Mesodermal cell (in vitro differentiated cells): ENCODE data around the gene TESK2.

Source experiments
- H3K27ac ChIP-seq: 2 replicates; pipeline ENCODE4 v1.7.0; 2013; ENCODE audit warnings: mild to moderate bottlenecking, low read depth, low read length, moderate library complexity; ENCODE audit not compliant: severe bottlenecking
- H3K36me3 ChIP-seq: 2 replicates; pipeline ENCODE4 v1.7.1; 2013; ENCODE audit warnings: mild to moderate bottlenecking, low read length, moderate library complexity; ENCODE audit not compliant: control insufficient read depth, insufficient read depth
- H3K4me1 ChIP-seq: one replicate; pipeline ENCODE4 v1.7.1; 2013; ENCODE audit warnings: mild to moderate bottlenecking, low read length; ENCODE audit not compliant: insufficient read depth, control insufficient read depth, poor library complexity, severe bottlenecking
- H3K4me3 ChIP-seq: 2 replicates; pipeline ENCODE4 v1.7.0; 2013; ENCODE audit warnings: low read length, control low read depth, mild to moderate bottlenecking; ENCODE audit not compliant: insufficient read depth, poor library complexity, severe bottlenecking; ENCODE audit errors: extremely low read depth
- H3K9me3 ChIP-seq: 2 replicates; pipeline ENCODE4 v1.7.1; 2013; ENCODE audit warnings: mild to moderate bottlenecking, low read length, moderate library complexity; ENCODE audit not compliant: control insufficient read depth
- WGBS, 2 experiments: methylation state at CpG; one replicate each; pipeline ENCODE4 v1.1.5; 2013; ENCODE audit warnings: missing lambda C conversion rate in 2 of 2; ENCODE audit not compliant: insufficient coverage in 2 of 2; 5-methylcytosine and 5-hydroxymethylcytosine counted together

TESK2 gene

DNA sequence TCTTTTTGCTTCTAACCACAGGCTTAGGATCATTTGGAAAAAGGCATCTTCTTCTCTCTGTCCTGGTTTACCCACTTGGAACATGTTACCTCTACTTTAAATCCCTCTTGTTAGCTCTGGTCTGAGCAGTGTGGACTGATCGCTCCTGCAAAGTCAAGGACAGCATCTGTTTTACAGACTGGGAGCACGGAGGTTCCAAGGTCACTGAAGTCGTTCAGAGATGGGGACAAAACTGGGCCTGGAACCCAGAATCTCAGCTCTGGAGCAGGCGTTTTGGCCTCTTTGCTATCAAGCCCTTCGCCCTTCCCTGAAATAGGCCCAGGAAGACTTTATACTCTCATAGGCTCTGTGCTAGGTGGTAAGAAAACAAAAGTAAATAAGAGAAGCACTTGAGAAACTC, 139.5 kb downstream of the TESK2 start:
- Histone ChIP-seq H3K36me3 (peaks cover 3% of the 10 kb centered on the region), H3K27ac (no peak overlapping the region), H3K4me1 (peaks cover 19% of the 10 kb centered on the region), H3K9me3 (no peaks in the 10 kb centered on the region), H3K4me3 (no peak overlapping the region)
- WGBS, 2 experiments: 84 to 87% methylated on average over 4 to 5 of the region's 5 CpGs

DNA sequence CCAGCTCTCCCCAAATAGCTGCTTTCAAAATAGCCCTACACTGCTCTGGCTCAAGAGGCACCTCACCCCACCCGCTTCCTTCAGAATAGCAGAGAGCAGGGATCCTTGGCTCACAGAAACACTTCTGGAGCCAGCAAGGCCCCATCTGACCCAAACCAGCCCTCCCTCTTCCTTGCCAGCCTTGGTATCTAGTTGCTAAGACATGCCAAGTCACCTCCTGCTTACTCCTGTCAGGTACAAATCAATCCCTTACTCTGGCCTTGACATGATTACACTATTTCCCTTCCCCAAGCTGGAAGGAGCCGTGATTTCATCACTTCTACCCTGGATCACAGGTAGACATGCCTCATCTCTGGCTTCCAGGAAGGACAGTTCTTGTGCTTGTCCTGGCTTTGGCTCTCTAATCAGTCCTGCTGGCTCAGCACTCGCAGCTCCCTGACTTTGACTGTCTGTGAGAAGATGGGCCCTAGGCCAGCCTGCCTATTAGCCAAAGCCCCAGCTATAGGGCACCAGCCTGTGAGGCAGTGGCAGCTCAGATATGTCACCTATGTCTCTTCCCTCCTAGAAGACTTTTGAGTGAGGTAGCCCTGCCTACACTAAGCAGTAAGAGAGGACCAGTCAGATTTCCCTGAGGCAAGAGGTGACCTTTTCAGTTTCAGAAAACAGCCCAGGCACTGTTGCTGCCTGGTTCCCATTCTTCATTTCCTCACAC, 141.8 kb downstream of the TESK2 start:
- 91 to 96% methylated on average over 3 of the region's 3 CpGs for WGBS, 2 experiments
- peaks cover 24% of the 10 kb centered on the region for H3K36me3 ChIP-seq
- no peak overlapping the region for H3K4me3 ChIP-seq
- H3K9me3 ChIP-seq: no peaks in the 10 kb centered on the region
- H3K4me1 ChIP-seq: peaks cover 19% of the 10 kb centered on the region
- H3K27ac ChIP-seq: no peak overlapping the region

DNA sequence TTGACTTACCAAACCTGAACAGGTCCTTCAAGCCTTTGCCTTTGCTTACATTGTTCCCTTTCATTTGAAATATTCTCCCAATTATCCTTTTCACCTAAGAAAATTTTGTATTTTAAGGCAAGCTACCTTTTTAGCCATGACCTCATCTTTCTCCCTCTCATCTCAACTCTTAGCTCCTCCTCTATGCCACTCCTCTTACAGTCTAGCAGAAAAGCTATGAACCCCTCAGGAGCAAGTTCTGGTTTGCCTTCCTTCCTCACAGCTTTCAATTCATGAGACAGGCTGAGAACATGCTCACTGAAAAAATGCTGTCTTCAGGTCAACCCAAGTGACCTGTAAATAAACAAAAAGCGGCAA, 142.4 kb downstream of the TESK2 start:
- H3K9me3 ChIP-seq: no peaks in the 10 kb centered on the region
- peaks cover 28% of the 10 kb centered on the region for H3K36me3 ChIP-seq
- 83% methylated on average over 1 of the region's 1 CpG; no CpG with 5 or more reads in 1 of the 2 experiments for WGBS, 2 experiments
- H3K4me1 ChIP-seq: peaks cover 19% of the 10 kb centered on the region
- no peak overlapping the region for H3K27ac ChIP-seq
- no peak overlapping the region for H3K4me3 ChIP-seq

DNA sequence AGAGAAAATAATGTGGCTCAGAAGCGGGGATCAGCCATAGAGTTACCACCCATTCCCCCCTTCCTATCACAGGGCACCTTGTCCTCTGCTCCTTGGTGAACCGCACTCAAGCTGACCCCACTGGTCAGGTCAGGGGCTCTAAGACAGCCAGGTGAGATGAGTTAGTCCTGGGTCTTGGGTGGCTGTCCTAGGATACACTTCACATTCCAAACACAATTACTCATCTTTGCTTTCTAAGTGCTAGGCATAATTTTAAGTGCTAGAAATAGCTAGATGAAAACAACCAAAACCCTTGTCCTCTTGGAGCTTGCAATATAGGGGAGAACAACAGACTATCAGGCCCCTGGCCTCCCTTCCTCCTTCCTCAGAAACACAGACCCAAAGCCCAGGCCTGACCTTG, 142.9 kb downstream of the TESK2 start:
- no peaks in the 10 kb centered on the region for H3K9me3 ChIP-seq
- no peak overlapping the region for H3K4me3 ChIP-seq
- WGBS, 2 experiments: no CpG with 5 or more reads among the region's 2 CpGs
- peaks cover 19% of the 10 kb centered on the region for H3K4me1 ChIP-seq
- H3K27ac ChIP-seq: no peak overlapping the region
- H3K36me3 ChIP-seq: peaks cover 34% of the 10 kb centered on the region

DNA sequence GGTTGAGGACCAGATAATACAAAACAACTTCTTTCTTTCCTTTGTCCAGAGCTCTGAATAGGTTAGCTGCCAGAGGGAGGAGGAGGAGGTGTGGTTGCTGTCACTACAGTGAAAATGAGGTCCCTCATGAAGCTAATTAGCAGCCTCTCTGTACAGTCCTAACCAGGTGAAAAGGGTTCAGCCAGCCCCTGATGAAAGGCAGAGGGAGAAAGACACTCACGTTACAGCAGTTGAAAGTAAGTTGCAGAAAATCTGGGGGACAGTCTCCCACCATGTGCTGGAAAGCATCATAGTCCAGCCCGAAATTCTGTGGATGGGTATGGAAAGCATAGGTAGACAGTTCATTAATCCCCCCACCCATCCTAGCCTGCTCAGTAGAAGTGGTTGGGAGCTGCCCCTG, 144.5 kb downstream of the TESK2 start:
- H3K4me1 ChIP-seq: peaks cover 19% of the 10 kb centered on the region
- H3K27ac ChIP-seq: no peak overlapping the region
- no peaks in the 10 kb centered on the region for H3K9me3 ChIP-seq
- WGBS, 2 experiments: 67 to 86% methylated on average over 1 of the region's 2 CpGs
- no peak overlapping the region for H3K4me3 ChIP-seq
- H3K36me3 ChIP-seq: peaks cover 49% of the 10 kb centered on the region

DNA sequence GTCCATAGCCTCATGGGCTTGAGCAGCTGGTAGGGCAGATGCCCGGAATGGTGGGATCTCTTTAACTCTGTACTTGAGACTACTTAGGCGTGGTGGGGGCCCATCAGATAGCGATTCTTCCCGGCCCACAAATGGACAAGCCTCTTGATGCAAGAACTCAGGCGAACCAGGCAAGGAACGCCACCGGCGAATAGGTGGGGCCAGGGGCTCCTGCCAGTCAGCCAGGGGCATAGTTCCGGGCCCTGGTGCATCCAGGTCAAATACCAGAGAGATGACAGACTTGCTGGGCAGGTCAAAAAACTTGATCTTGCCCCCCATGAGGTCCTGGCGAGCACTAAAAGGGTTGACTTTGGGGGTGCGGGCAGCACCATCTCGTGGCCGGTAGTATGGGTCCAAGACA, 145.9 kb downstream of the TESK2 start:
- no peak overlapping the region for H3K27ac ChIP-seq
- WGBS, 2 experiments: 95 to 97% methylated on average over 13 of the region's 13 CpGs
- peaks cover 27% of the 10 kb centered on the region for H3K4me1 ChIP-seq
- H3K36me3 ChIP-seq: peaks cover 50% of the 10 kb centered on the region
- H3K4me3 ChIP-seq: no peak overlapping the region
- H3K9me3 ChIP-seq: no peaks in the 10 kb centered on the region

DNA sequence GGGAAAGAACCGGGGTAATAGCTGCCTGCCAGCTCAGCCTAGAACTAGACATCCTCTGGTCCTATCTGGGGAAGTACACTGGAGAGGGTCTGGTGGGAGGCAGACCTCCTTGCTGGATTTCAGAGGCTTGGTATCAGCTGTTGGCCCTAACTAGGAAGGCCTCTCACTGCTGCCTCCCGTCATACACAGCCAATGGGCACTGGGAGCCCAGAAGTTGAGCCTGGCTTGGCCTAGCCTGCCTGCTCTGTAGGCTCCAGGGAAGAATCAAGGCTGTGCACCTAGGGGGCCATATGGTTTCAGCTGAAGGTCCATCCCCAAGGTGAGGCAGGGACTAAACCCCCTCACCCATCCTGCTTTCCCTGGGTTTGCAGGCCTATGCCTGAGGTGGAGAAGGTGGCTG, 146.5 kb downstream of the TESK2 start:
- 92 to 100% methylated on average over 1 to 2 of the region's 2 CpGs for WGBS, 2 experiments
- no peak overlapping the region for H3K4me3 ChIP-seq
- no peak overlapping the region for H3K27ac ChIP-seq
- H3K4me1 ChIP-seq: peaks cover 27% of the 10 kb centered on the region
- peaks cover 50% of the 10 kb centered on the region for H3K36me3 ChIP-seq
- no peaks in the 10 kb centered on the region for H3K9me3 ChIP-seq

DNA sequence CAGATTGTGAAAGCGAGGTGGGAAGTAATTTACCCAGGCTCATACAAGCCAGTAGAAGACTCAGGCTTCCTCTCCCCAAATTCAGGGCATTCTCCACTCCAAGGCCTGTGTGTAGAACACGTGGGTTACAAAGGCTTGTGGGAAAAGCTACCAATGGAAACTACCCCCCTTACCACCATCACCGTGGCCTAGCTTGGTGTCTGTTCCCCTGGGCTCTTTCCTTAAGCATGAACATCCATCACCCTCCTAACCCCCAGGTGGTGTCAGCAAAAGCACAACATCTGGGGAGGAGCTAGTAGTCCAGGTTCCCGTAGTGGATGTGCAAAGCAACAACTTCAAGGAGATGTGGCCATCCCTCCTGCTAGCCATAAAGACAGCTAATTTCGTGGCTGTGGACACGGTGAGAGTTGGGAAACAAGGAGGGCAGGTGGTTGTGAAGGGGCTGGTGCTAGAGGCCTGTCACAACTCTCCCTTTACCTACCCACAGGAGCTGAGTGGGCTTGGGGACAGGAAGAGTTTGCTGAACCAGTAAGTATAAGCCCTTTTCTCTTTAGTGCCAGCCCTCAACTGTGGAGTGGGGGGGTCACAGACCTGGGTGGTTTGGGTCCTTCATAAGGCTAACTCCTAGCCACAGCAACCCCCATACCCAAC, 150.0 kb downstream of the TESK2 start:
- Histone ChIP-seq H3K36me3 (peaks cover 57% of the 10 kb centered on the region), H3K27ac (peak overlapping the region; percentile 97), H3K4me3 (peak overlapping the region; percentile 77), H3K9me3 (peaks cover 5% of the 10 kb centered on the region), H3K4me1 (peaks cover 8% of the 10 kb centered on the region)
- 17 to 69% methylated on average over 2 to 3 of the region's 6 CpGs for WGBS, 2 experiments

DNA sequence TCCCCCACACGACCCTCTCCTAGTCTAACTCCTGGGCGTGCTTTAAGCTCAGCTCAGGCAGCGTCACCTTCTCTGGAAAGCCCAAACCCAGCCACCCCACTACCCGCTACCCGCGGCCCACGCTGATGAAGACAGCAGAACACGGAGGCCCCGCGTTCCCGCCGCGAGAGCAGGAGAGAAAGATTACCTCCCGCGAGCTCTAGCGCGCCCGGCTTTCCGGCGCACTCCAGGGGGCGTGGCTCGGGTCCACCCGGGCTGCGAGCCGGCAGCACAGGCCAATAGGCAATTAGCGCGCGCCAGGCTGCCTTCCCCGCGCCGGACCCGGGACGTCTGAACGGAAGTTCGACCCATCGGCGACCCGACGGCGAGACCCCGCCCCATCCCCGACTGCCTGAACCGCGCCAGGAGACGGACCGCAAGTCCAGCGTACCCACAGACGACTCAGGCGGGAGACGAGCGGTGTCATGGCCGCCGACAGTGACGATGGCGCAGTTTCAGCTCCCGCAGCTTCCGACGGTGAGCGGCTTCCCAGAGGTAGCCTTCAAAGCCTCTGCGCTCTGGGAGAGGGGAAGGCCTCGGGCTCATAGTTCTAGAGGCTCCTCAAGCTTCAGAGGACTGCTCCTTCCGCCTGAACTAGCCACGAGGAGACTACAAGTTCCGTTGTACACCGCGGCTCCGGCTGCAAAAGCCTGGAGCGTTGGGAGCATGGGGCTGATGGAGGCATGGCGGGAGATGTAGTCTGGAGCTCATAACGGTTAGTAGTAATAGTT, 151.0 kb downstream of the TESK2 start, which contains the start of the genes MUTYH and TOE1:
Gene MUTYH (minus strand): TSS at position 652 of the 770 bp plus-strand sequence. CDS start 5,935 bp downstream, outside the sequence.
Gene TOE1 (plus strand): TSS at position 382 of the 770 bp plus-strand sequence. CDS start 83 bp downstream, at position 465.
- peak within 1 kb of the TSS; percentile 97 for H3K27ac ChIP-seq
- H3K9me3 ChIP-seq: peaks cover 5% of the 10 kb centered on the region
- 0% methylated on average over 64 to 66 of the region's 70 CpGs for WGBS, 2 experiments
- peak within 1 kb of the TSS; percentile 77 for H3K4me3 ChIP-seq
- H3K4me1 ChIP-seq: peaks cover 8% of the 10 kb centered on the region
- H3K36me3 ChIP-seq: peaks cover 49% of the 10 kb centered on the region

DNA sequence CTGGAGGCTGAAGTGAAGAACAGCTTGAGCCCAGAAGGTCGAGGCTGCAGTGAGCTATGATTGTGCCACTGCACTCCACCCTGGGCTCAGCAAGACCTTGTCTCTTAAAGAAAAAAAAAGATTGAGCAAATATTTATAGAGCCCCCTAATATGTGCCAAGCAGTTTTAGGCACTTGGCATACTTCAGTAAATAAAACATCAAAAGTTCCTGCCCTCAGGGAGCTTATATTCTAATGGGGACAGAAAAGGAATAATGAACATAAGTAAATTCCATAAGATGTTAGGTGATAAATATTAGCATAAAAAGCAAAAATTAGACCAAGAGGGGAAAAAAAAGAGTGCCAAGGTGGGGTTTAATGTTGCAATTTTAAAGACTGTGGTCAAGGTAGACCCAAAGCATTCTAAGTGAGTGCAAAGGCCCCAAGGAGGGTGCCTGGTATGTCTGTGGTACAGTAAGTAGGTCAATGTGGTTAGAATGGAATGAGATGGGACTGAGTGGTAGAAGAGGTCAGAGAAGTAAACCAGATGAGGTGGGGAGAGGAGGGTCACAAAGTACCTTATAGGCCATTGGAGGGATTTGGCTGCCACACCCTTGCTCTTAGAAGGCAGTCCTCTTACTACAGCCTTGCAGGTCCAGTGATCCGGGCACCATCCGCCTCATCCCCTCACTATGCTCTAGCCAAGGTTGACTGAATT, 153.2 kb downstream of the TESK2 start:
- Histone ChIP-seq H3K9me3 (peaks cover 5% of the 10 kb centered on the region), H3K4me3 (no peak overlapping the region), H3K27ac (no peak overlapping the region), H3K4me1 (peaks cover 8% of the 10 kb centered on the region), H3K36me3 (peaks cover 45% of the 10 kb centered on the region)
- WGBS, 2 experiments: 100% methylated on average over 2 of the region's 3 CpGs
